Measurements from ENCODE around the gene RNPEPL1.
A peak's percentile ranks its signal among the peaks of the same experiment; 100 is the strongest.
"Not testable (repeated sequence)": the region's sequence is repeated elsewhere in the genome, so short reads cannot be mapped to it uniquely, and the experiment has no call there.

RNPEPL1 gene

GRCh38 chr2:240567872-240568677, at the start of gene RNPEPL1:
RNPEPL1 (plus strand) TSS chr2:240568484; CDS start chr2:240568587, 103 bp downstream.
- Histone ChIP-seq H3K9me3 (ENCODE audit: control insufficient read depth in 1 of 2, low read length in 2 of 2) (no peaks in the 10 kb centered on the region), H3K4me3 (ENCODE audit: low read depth in 1 of 2, low read length in 2 of 2) (peak within 1 kb of the TSS; percentile 73 to 83), H3K4me1 (ENCODE audit: control insufficient read depth in 1 of 2, insufficient read depth in 2 of 2, low read length in 2 of 2) (peaks cover 22 to 45% of the 10 kb centered on the region in 2 donors), H3K27me3 (ENCODE audit: low read depth, low read length) (no peaks in the 10 kb centered on the region), H3K36me3 (ENCODE audit: control insufficient read depth in 1 of 2, insufficient read depth in 2 of 2, low read length in 2 of 2) (peaks cover 0 to 10% of the 10 kb centered on the region in 2 donors), H3K27ac (ENCODE audit: low read length) (peak within 1 kb of the TSS; percentile 75)

- Histone ChIP-seq H3K4me1 (ENCODE audit: control insufficient read depth in 1 of 2, insufficient read depth in 2 of 2, low read length in 2 of 2) (peaks cover 2 to 17% of the 10 kb centered on the region in 2 donors), H3K27ac (ENCODE audit: low read length) (no peak overlapping the region), H3K27me3 (ENCODE audit: low read depth, low read length) (peaks cover 4% of the 10 kb centered on the region), H3K4me3 (ENCODE audit: low read depth in 1 of 2, low read length in 2 of 2) (peak overlapping the region in 1 of 2 donors; percentile 27), H3K36me3 (ENCODE audit: control insufficient read depth in 1 of 2, insufficient read depth in 2 of 2, low read length in 2 of 2) (peaks cover 3 to 16% of the 10 kb centered on the region in 2 donors), H3K9me3 (ENCODE audit: control insufficient read depth in 1 of 2, low read length in 2 of 2) (no peaks in the 10 kb centered on the region)
Observed at GRCh38 chr2:240518981-240519380, 49.3 kb upstream of the RNPEPL1 start.

GRCh38 chr2:240519396-240520129, 48.7 kb upstream of the RNPEPL1 start:
- Histone ChIP-seq H3K27me3 (ENCODE audit: low read depth, low read length) (peaks cover 4% of the 10 kb centered on the region), H3K9me3 (ENCODE audit: control insufficient read depth in 1 of 2, low read length in 2 of 2) (no peaks in the 10 kb centered on the region), H3K27ac (ENCODE audit: low read length) (no peak overlapping the region), H3K4me1 (ENCODE audit: control insufficient read depth in 1 of 2, insufficient read depth in 2 of 2, low read length in 2 of 2) (peaks cover 0 to 14% of the 10 kb centered on the region in 2 donors), H3K4me3 (ENCODE audit: low read depth in 1 of 2, low read length in 2 of 2) (peak overlapping the region in 1 of 2 donors; percentile 27), H3K36me3 (ENCODE audit: control insufficient read depth in 1 of 2, insufficient read depth in 2 of 2, low read length in 2 of 2) (peaks cover 3 to 21% of the 10 kb centered on the region in 2 donors)

GRCh38 chr2:240520130-240520973, 47.9 kb upstream of the RNPEPL1 start:
- Histone ChIP-seq H3K27ac (ENCODE audit: low read length) (no peak overlapping the region), H3K4me1 (ENCODE audit: control insufficient read depth in 1 of 2, insufficient read depth in 2 of 2, low read length in 2 of 2) (peaks cover 0 to 14% of the 10 kb centered on the region in 2 donors), H3K4me3 (ENCODE audit: low read depth in 1 of 2, low read length in 2 of 2) (peak overlapping the region in 1 of 2 donors; percentile 27), H3K36me3 (ENCODE audit: control insufficient read depth in 1 of 2, insufficient read depth in 2 of 2, low read length in 2 of 2) (peaks cover 4 to 22% of the 10 kb centered on the region in 2 donors), H3K27me3 (ENCODE audit: low read depth, low read length) (peaks cover 4% of the 10 kb centered on the region), H3K9me3 (ENCODE audit: control insufficient read depth in 1 of 2, low read length in 2 of 2) (no peaks in the 10 kb centered on the region)

- H3K4me1 ChIP-seq (ENCODE audit: control insufficient read depth in 1 of 2, insufficient read depth in 2 of 2, low read length in 2 of 2): peaks cover 0 to 14% of the 10 kb centered on the region in 2 donors
- no peak overlapping the region for H3K27ac ChIP-seq (ENCODE audit: low read length)
- no peak overlapping the region for H3K4me3 ChIP-seq (ENCODE audit: low read depth in 1 of 2, low read length in 2 of 2)
- no peaks in the 10 kb centered on the region for H3K9me3 ChIP-seq (ENCODE audit: control insufficient read depth in 1 of 2, low read length in 2 of 2)
- H3K27me3 ChIP-seq (ENCODE audit: low read depth, low read length): peaks cover 4% of the 10 kb centered on the region
- H3K36me3 ChIP-seq (ENCODE audit: control insufficient read depth in 1 of 2, insufficient read depth in 2 of 2, low read length in 2 of 2): peaks cover 9 to 27% of the 10 kb centered on the region in 2 donors
Observed at GRCh38 chr2:240520974-240521350, 47.3 kb upstream of the RNPEPL1 start.

- Histone ChIP-seq H3K36me3 (ENCODE audit: control insufficient read depth in 1 of 2, insufficient read depth in 2 of 2, low read length in 2 of 2) (peaks cover 9 to 27% of the 10 kb centered on the region in 2 donors), H3K4me1 (ENCODE audit: control insufficient read depth in 1 of 2, insufficient read depth in 2 of 2, low read length in 2 of 2) (peaks cover 0 to 14% of the 10 kb centered on the region in 2 donors)
- not testable (repeated sequence) for H3K27ac ChIP-seq (ENCODE audit: low read length); H3K4me3 ChIP-seq (ENCODE audit: low read depth in 1 of 2, low read length in 2 of 2); H3K27me3 ChIP-seq (ENCODE audit: low read depth, low read length); H3K9me3 ChIP-seq (ENCODE audit: control insufficient read depth in 1 of 2, low read length in 2 of 2)
Observed at GRCh38 chr2:240521885-240522284, 46.4 kb upstream of the RNPEPL1 start.

- Histone ChIP-seq H3K27me3 (ENCODE audit: low read depth, low read length) (peaks cover 4% of the 10 kb centered on the region), H3K9me3 (ENCODE audit: control insufficient read depth in 1 of 2, low read length in 2 of 2) (no peaks in the 10 kb centered on the region), H3K36me3 (ENCODE audit: control insufficient read depth in 1 of 2, insufficient read depth in 2 of 2, low read length in 2 of 2) (peaks cover 9 to 27% of the 10 kb centered on the region in 2 donors), H3K27ac (ENCODE audit: low read length) (no peak overlapping the region), H3K4me1 (ENCODE audit: control insufficient read depth in 1 of 2, insufficient read depth in 2 of 2, low read length in 2 of 2) (peaks cover 0 to 14% of the 10 kb centered on the region in 2 donors), H3K4me3 (ENCODE audit: low read depth in 1 of 2, low read length in 2 of 2) (no peak overlapping the region)
Observed at GRCh38 chr2:240522406-240522805, 45.9 kb upstream of the RNPEPL1 start.

GRCh38 chr2:240523451-240524281, 44.6 kb upstream of the RNPEPL1 start:
- H3K4me1 ChIP-seq (ENCODE audit: control insufficient read depth in 1 of 2, insufficient read depth in 2 of 2, low read length in 2 of 2): peaks cover 0 to 14% of the 10 kb centered on the region in 2 donors

GRCh38 chr2:240524963-240525718, 43.1 kb upstream of the RNPEPL1 start:
- Histone ChIP-seq H3K9me3 (ENCODE audit: control insufficient read depth in 1 of 2, low read length in 2 of 2) (no peaks in the 10 kb centered on the region), H3K27me3 (ENCODE audit: low read depth, low read length) (no peaks in the 10 kb centered on the region), H3K36me3 (ENCODE audit: control insufficient read depth in 1 of 2, insufficient read depth in 2 of 2, low read length in 2 of 2) (peaks cover 9 to 36% of the 10 kb centered on the region in 2 donors), H3K27ac (ENCODE audit: low read length) (no peak overlapping the region), H3K4me3 (ENCODE audit: low read depth in 1 of 2, low read length in 2 of 2) (no peak overlapping the region), H3K4me1 (ENCODE audit: control insufficient read depth in 1 of 2, insufficient read depth in 2 of 2, low read length in 2 of 2) (peaks cover 0 to 4% of the 10 kb centered on the region in 2 donors)

More at GRCh38 chr2:240523451-240524281, 44.6 kb upstream of the RNPEPL1 start:
- Histone ChIP-seq H3K4me3 (ENCODE audit: low read depth in 1 of 2, low read length in 2 of 2) (no peak overlapping the region), H3K9me3 (ENCODE audit: control insufficient read depth in 1 of 2, low read length in 2 of 2) (no peaks in the 10 kb centered on the region), H3K36me3 (ENCODE audit: control insufficient read depth in 1 of 2, insufficient read depth in 2 of 2, low read length in 2 of 2) (peaks cover 9 to 32% of the 10 kb centered on the region in 2 donors), H3K27ac (ENCODE audit: low read length) (no peak overlapping the region), H3K27me3 (ENCODE audit: low read depth, low read length) (peaks cover 4% of the 10 kb centered on the region)

GRCh38 chr2:240525802-240526201, 42.5 kb upstream of the RNPEPL1 start:
- Histone ChIP-seq H3K4me3 (ENCODE audit: low read depth in 1 of 2, low read length in 2 of 2) (no peak overlapping the region), H3K4me1 (ENCODE audit: control insufficient read depth in 1 of 2, insufficient read depth in 2 of 2, low read length in 2 of 2) (no peaks in the 10 kb centered on the region), H3K27ac (ENCODE audit: low read length) (no peak overlapping the region), H3K27me3 (ENCODE audit: low read depth, low read length) (no peaks in the 10 kb centered on the region), H3K36me3 (ENCODE audit: control insufficient read depth in 1 of 2, insufficient read depth in 2 of 2, low read length in 2 of 2) (peaks cover 9 to 36% of the 10 kb centered on the region in 2 donors), H3K9me3 (ENCODE audit: control insufficient read depth in 1 of 2, low read length in 2 of 2) (no peaks in the 10 kb centered on the region)
